Fibroblast of the aortic adventitia (primary cell): ENCODE measurements around the gene SLC9A1. TPM values are rescaled to one million over a fixed set of nuclear protein-coding genes. Genes with fewer than 3 reads are reported as not detected.
A peak's percentile ranks its signal among the peaks of the same experiment; 100 is the strongest.

Source experiments
- DNase-seq: peaks from one replicate; pipeline ENCODE4 v3.0.0-alpha.2; 2010; ENCODE audit warnings: low read depth
- H3K4me3 ChIP-seq: 2 replicates; pipeline ENCODE4 v1.5.1; 2011; ENCODE audit warnings: low read depth, mild to moderate bottlenecking, control low read depth, low read length, moderate library complexity
- total RNA-seq: library from RNA; depleted of rRNA; stranded (reverse); fragments of >200 nt; gene quantifications from 2 replicates; pipeline ENCODE4 v1.2.3, GENCODE V29; 2012; ENCODE audit warnings: low replicate concordance
- TF ChIP-seq, protein P1 (sequence below): IDR thresholded peaks from 2 replicates; pipeline ENCODE4 v1.5.1; 2011; ENCODE audit warnings: mild to moderate bottlenecking, low read length, control low read depth, inconsistent platforms; ENCODE audit not compliant: insufficient read depth

SLC9A1 gene
- total RNA-seq, 1 donor, result 7.4 TPM

DNA sequence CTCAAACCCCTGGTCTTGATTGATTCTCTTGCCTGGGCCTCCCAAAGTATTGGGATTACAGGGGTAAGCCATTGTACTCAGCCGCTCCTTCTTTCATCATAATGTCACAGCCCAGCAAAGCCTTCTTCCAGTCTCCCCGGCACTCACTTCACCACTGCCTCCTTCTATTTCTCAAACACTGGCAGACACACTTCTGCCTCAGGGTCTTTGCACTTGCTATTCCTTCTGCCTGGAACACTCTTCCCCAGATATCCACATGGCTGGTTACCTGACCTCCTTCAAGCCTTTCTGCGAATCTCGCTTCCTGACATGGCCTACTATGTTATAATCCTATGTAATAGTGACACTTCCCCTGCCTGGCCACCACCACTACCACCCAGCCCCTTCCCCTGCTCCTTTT, 7.2 kb upstream of the SLC9A1 start:
- TF ChIP-seq, protein P1, sequence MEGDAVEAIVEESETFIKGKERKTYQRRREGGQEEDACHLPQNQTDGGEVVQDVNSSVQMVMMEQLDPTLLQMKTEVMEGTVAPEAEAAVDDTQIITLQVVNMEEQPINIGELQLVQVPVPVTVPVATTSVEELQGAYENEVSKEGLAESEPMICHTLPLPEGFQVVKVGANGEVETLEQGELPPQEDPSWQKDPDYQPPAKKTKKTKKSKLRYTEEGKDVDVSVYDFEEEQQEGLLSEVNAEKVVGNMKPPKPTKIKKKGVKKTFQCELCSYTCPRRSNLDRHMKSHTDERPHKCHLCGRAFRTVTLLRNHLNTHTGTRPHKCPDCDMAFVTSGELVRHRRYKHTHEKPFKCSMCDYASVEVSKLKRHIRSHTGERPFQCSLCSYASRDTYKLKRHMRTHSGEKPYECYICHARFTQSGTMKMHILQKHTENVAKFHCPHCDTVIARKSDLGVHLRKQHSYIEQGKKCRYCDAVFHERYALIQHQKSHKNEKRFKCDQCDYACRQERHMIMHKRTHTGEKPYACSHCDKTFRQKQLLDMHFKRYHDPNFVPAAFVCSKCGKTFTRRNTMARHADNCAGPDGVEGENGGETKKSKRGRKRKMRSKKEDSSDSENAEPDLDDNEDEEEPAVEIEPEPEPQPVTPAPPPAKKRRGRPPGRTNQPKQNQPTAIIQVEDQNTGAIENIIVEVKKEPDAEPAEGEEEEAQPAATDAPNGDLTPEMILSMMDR, result no peak
- no peak for DNase-seq
- no peak overlapping the region for H3K4me3 ChIP-seq

DNA sequence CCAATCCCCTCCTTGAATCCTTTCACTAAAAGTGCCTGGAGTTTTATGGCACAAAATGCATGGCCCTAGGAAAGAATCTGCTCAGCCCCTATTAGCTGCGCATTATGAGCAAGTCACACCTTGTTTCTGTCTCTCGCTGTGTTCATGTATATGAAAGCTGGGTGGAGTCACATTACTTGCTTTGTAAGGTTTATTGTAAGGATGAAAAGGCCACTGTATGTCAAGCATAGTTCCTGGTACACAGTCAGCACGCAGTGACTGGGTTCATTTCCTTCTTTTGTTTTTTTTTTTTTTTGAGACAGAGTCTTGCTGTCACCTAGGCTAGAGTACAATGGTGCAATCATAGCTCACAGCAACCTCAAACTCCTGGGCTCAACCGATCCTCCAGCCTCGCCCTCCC, 6.7 kb upstream of the SLC9A1 start:
- H3K4me3 ChIP-seq, result no peak overlapping the region
- DNase-seq, result no peak
- TF ChIP-seq, protein P1, result no peak

DNA sequence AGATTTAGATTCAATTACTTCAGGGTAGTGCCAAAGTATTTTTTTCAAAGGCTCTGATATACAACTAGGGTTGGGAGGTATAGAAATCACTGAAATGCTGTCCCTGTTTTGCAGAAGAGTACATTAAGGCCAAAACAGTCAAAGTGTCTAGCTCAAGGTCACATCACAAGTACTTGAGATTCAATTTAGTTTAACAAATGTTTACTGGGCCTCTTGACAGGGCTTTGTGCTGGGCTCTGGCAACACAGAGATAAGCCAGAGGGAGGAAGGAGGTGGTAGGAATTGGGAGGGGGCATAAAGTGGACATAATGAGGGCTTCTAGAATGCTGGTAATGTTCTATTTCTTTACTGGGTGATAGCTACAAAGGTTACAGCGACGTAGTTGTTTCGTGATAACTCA, 2.3 kb upstream of the SLC9A1 start:
- no peak for DNase-seq
- no peak overlapping the region for H3K4me3 ChIP-seq
- TF ChIP-seq, protein P1, result no peak

DNA sequence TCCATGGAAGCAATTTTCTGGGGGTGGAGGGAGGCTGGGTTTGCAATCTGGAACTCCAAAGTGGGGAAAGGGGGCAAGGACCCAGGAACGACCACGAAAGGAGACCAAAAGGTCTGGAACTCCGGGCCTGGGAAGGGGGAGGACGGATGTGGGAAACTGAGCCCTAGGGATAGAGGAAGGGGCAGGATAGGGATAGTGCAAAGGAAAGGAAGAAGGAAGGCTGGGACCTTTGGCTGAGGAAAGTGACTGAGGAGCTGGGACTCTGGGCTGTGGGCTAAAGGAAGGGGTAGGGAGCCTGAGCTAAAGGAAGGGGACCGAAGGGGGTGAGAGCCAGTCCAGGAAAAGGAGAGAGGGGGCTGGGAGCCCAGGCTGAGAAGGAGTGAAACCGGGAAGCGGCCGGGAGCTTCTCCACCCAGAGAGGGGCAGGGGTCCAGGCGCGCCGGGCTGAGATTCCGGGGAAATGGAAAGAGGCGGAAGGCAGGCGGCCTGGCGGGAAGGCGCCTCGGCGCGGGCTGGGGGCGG, 395 bp downstream of the SLC9A1 start:
- peak overlapping the region; percentile 81 for H3K4me3 ChIP-seq
- TF ChIP-seq, protein P1, result no peak
- no peak for DNase-seq

DNA sequence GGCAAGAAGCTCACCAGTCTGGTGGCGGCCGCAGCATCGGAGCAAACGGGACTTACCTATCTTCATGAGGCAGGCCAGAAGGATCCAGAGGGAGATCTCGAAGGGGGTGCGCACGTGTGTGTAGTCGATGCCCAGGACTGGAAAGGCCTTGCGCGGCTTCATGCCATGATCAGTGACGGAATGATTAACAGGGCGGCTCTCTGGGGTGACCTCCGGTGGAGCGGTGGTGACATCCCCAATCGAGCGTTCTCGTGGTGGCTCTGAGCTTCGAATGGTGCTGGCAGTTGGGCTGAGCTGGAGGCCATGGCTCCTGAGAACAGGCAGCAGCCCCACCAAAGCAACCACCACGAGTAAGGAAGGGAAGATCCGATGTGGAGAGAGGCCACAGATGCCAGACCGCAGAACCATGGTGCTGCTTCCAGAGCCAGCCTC, 982 bp downstream of the SLC9A1 start:
- peak overlapping the region; percentile 81 for H3K4me3 ChIP-seq

DNA sequence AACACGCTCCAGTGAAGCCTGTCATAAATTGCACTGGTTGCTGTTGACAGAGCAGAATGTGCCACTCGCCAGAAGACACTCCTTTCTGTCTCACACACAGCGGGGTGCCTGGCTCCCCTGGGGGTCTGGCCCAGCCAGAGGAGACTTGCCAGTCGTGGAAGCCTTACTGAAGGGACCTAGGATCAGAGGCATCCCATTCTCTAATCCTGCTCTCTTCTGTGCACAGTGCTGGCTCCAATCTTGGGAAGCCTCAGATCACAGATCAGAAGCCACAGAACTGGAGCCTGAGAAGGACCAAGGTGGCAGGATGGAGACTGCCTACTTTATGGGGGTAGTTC, 1.4 kb downstream of the SLC9A1 start:
- no peak for DNase-seq
- TF ChIP-seq, protein P1, result no peak

More for the DNA sequence above, 982 bp downstream of the SLC9A1 start:
- no peak for DNase-seq
- TF ChIP-seq, protein P1, result no peak

DNA sequence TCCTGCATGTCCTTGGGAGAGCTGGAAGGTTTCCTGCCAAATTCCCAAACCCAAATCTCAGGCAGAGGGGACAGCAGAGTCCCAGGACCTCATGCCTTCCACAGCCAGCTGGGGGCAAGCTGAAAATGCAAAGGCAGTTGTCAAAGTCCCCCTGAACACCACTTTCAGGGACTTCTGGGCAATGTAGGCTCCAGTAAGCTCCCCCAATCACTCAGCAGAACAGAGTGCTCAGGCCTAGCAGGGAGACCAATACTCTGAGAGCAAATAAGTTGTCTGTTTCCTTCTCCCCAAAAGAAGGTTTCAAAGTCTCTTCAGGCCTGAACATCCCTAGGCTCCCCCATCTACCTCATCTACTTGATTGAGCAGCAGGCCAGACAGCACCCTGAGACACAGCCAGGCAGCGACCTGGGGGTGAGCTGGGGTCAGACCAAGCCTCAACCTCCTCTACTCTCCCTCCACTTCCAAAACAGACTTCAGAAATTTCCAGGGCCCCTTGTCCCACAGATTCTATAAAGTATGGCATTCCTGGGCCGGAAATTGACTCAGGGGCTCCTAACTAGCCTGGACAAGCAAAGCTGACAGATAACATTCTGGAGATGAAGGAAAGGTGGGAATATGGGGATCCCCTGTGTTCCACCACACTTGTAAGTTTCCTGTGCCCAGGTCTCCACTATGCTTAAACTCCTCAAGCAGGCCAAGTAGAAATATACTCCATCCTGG, 1.9 kb downstream of the SLC9A1 start:
- peak; percentile 24 for DNase-seq
- TF ChIP-seq, protein P1, result no peak

More for the DNA sequence above, 1.4 kb downstream of the SLC9A1 start:
- H3K4me3 ChIP-seq, result peak overlapping the region; percentile 81

More for the DNA sequence above, 1.9 kb downstream of the SLC9A1 start:
- peak overlapping the region; percentile 81 for H3K4me3 ChIP-seq
